GM10248 (cell line): ENCODE data around the gene RBM5.

Experiments used
- CTCF ChIA-PET: fragments of 300-600 bp; sonication (Branson Sonifier 250); formaldehyde crosslinking; extraction: SDS; loops from one replicate; lab custom pipeline; 2021; ENCODE audit warnings: antibody characterized with exemption; lab: Yijun Ruan, JAX
- POLR2A ChIA-PET: fragments of 350-650 bp; sonication (Branson Sonifier 250); formaldehyde crosslinking; extraction: SDS; loops from one replicate; lab custom pipeline; 2020; ENCODE audit warnings: antibody characterized with exemption; lab: Yijun Ruan, JAX
- DNase-seq: peaks from one replicate; pipeline ENCODE4 v3.0.0; 2012; ENCODE audit errors: extremely low spot score
- TF ChIP-seq, protein P1 (sequence below): IDR thresholded peaks from 2 replicates; pipeline ENCODE4 v1.5.1; 2012; ENCODE audit warnings: mild to moderate bottlenecking, low read depth; ENCODE audit errors: extremely low read depth, missing control alignments, control extremely low read depth

Gene RBM5

DNA sequence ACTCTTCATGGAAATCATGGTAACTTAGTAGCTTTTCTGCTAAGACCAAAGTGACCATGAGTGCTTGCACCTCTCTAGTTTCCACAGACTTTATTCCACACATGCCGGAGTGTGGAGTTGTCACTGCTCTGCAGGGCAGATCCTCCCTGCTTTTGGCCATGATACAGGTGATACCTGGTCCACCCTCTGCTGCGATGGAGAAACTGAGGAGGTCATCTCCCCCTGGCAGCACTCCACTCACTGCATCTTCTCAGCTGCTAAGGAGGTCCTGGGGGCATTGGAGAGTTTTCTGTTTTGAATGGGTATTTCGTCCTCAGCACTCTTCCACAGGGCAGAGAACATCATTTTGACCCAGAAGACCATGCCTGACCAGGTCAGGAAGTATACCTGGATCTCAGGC is 31.1 kb downstream of the RBM5 start:
- ChIA-PET POLR2A (interaction anchor here (0.6 to 1.5 kb wide), 5 partner anchors 11 to 160 kb away, joined by 3 to 9 read pairs (median 3); no protein-coding TSS in a partner anchor), CTCF (interaction anchor here (0.7 to 4.3 kb wide), 19 partner anchors 9 to 148 kb away, joined by 3 to 28 read pairs (median 4); no protein-coding TSS in a partner anchor)
- TF ChIP-seq, protein P1, sequence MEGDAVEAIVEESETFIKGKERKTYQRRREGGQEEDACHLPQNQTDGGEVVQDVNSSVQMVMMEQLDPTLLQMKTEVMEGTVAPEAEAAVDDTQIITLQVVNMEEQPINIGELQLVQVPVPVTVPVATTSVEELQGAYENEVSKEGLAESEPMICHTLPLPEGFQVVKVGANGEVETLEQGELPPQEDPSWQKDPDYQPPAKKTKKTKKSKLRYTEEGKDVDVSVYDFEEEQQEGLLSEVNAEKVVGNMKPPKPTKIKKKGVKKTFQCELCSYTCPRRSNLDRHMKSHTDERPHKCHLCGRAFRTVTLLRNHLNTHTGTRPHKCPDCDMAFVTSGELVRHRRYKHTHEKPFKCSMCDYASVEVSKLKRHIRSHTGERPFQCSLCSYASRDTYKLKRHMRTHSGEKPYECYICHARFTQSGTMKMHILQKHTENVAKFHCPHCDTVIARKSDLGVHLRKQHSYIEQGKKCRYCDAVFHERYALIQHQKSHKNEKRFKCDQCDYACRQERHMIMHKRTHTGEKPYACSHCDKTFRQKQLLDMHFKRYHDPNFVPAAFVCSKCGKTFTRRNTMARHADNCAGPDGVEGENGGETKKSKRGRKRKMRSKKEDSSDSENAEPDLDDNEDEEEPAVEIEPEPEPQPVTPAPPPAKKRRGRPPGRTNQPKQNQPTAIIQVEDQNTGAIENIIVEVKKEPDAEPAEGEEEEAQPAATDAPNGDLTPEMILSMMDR: no peak
- DNase-seq: no peak

DNA sequence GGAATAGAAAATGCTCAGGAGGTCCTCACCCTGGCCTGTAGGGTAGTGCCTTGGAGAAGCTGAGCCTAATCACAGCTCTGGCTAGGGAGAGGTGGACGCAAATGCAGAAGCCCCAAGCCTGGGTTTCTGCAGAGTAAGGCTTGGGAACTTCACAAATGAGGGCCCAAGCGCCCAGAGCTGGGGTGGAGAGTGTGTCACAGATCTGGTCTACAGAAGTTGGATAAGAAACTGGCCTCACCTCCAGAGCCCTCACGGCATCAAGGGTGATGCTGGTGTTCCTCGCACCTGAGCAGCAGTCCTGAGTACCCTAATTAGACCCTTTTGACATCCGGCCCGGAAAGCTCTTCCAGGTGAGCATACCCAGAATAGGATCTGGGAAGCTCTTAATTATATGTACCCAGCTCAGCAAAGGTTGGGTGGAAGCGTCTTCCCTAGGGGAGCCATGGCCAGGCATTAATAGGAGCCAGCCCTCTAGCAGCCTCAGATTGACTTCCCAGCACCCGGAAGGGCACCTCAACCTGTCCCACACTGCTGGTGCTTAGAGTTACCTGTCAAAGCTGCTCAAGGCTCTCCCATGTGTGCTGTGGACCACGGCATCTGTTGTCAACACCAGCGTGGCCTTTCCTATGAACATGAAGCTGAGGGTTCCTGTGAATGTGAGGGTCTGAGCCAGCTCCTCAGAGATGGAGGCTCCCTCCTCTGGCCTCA is 31.8 kb downstream of the RBM5 start:
- POLR2A ChIA-PET: interaction anchor here (1.1 to 1.5 kb wide), 2 partner anchors 12 kb away, joined by 3 read pairs; no protein-coding TSS in a partner anchor
- peak; percentile 16 for DNase-seq

DNA sequence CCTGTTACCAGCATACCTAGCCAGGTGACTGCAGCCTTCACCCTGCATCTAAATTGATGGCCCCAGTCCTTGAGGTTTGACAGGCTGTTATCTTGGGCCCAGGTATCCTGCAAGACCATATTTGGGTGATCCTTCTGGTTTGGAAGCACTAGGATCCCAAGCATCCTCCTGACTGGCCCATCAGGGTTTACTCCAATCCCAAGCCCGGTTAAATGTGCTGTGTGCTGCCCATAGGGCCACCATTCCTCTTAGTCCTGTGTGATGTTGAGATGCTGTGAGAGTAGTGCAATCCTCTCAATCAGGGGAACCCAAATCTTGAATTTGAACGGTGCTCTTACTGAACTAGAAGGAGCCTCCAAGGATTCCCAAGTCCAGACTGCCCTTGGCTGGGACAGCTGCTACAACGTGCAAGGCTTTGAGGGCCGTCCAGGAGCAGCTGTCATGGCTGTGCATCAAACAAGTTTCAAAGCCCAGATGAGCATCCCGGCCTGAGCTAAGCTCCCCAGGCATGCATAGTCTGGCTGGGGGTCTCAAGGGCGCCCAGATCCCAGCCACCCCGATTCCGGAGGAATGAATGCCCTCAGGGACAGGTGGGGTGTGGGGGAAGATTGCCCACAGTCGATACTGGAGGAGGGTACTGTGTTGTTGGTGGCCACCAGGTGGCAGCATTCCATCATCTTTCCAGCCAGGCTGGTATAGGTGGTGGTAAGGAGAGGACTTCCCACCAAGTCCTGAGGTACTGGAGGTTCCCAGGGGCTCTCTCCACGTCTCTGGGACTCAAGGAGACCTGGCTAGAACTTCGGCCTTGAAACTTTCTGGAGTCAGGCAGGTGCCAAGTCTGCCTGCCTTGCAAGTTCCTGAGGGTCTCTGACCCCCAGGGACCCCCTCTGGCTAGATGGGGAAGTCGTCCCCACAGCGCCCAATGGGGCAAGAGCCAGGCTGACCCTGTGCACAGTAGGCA is 32.6 kb downstream of the RBM5 start:
- DNase-seq: peak; percentile 87
- ChIA-PET POLR2A (interaction anchor here (1.5 kb wide), 1 partner anchor 13 kb away, joined by 3 read pairs; no protein-coding TSS in a partner anchor), CTCF (interaction anchor here (0.6 to 4.3 kb wide), 24 partner anchors 9 to 159 kb away, joined by 3 to 28 read pairs (median 5); partner anchors contain the start of gene LSMEM2)
- TF ChIP-seq, protein P1: peak; percentile 62

More for the DNA sequence above, 31.8 kb downstream of the RBM5 start:
- CTCF ChIA-PET: interaction anchor here (0.7 to 4.3 kb wide), 25 partner anchors 8 to 147 kb away, joined by 3 to 28 read pairs (median 4); no protein-coding TSS in a partner anchor
- TF ChIP-seq, protein P1: no peak

DNA sequence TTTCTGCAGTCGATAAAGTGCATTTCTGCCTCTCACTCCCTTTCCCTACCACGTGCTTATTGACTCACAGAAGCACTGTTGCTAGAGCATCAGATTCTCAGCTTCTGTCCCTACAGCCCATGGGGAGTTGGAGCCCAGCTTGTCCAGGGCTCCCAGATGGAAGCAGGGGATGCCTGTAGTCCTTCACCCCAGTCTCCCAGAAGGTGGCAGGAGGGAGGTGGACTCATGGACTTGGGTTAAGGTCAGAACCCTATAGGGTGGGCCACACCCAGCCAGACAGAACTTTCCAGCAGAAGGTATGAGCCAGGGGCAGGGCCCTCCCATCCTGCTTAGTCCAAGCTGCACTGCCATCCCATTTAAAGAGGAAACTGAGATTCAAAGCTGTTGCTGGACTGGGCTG is 33.4 kb downstream of the RBM5 start:
- POLR2A ChIA-PET: no interaction called here
- CTCF ChIA-PET: interaction anchor here (0.6 to 4.3 kb wide), 19 partner anchors 8 to 320 kb away, joined by 3 to 28 read pairs (median 3); partner anchors contain the start of gene LSMEM2
- peak; percentile 18 for DNase-seq
- TF ChIP-seq, protein P1: no peak

DNA sequence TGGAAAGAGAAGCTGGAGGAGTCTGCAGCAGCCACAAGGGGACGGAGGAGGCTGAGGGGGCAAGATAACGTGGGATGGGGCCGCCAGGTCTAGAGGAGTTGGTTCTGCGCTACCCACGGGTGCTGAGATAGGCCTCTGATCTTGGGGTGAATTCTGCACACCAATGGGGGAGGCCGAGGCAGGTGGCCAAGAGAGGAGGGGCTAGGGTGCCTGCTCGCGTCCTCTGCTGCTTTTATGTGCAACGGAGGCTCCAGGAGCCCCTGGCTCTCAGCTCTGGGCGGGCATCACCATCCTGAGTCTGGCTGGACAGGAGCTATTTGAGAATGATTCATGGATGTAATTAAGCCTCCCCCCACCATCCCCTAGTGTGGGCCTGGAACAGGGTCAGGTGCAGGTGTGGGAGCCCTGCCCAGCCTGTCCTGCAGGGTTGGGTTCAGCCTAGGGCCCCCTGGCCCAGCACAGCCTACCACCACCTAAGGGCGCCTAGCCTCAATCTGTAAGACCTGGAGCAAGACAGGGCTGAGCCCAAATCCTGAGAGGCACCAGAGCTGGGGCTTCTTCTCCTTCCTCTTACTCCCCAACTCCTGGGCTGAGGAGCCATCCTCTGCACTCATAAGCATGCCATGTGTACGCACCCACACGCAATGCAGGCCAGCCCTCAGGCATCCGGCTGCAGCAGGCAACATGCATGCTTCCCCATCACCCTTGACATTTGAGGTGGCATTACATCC is 34.1 kb downstream of the RBM5 start:
- TF ChIP-seq, protein P1: no peak
- ChIA-PET POLR2A (interaction anchor here (1.0 kb wide), 1 partner anchor 12 kb away, joined by 3 read pairs; no protein-coding TSS in a partner anchor), CTCF (interaction anchor here (0.6 to 4.3 kb wide), 20 partner anchors 8 to 321 kb away, joined by 3 to 28 read pairs (median 4); partner anchors contain the start of gene LSMEM2)
- DNase-seq: peak; percentile 21
